Fibroblast of mammary gland (primary cell): ENCODE measurements around the gene TMEM266.

Experiments used
- DNase-seq: peaks from one replicate; pipeline ENCODE4 v3.0.0-alpha.2; 2010; ENCODE audit warnings: low read depth
- H3K4me3 ChIP-seq: 2 replicates; pipeline ENCODE4 v1.5.1; 2011; ENCODE audit warnings: low read depth, mild to moderate bottlenecking, low read length, moderate library complexity; ENCODE audit not compliant: control insufficient read depth
- CTCF ChIP-seq: conservative IDR thresholded peaks from 2 replicates; pipeline ENCODE4 v1.5.1; 2011; ENCODE audit warnings: low read depth, low read length, inconsistent platforms; ENCODE audit not compliant: control insufficient read depth, insufficient read depth

TMEM266 gene

GRCh38 chr15:76178296-76179000, 118.7 kb downstream of the TMEM266 start:
- no peak for TF ChIP-seq CTCF
- no peak for DNase-seq
- H3K4me3 ChIP-seq = no peak overlapping the region

DNA sequence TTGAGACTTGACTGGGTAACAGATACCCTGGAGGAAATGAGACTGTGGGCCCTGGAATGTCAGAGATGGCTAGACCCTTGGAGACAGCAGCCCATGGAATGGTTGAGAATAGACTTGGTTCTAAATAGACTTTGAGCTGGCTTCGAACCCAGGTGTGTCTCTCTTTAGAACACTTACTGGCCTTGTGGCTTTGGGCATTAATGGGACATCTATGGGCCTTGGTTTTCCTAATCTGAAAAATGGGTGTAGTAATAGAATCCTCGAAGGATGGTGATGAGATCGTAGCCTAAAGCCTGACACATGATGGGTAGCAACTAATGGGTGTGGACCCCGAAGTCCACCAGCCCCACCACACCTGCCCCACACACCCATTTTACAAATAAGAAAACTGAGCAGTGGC, 119.2 kb downstream of the TMEM266 start:
- no peak for TF ChIP-seq CTCF
- H3K4me3 ChIP-seq = no peak overlapping the region
- no peak for DNase-seq

DNA sequence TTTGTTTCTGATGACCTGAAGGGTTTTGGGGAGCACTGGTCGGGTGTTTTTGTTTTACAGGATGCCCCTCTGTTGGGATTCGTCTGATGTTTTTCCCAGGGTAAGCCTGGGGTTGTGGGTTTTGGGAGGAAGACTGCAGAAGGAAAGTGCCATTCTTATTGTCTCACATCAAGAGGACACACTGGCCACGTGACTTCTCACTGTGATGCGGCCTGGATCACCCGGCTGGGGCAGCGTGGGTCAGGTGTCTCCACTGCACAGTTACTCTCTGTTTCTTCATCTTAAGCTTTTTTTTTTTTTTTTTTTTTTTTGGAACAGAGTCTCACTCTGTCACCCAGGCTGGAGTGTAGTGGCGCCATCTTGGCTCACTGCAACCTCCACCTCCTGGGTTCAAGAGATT, 120.5 kb downstream of the TMEM266 start:
- no peak for TF ChIP-seq CTCF
- H3K4me3 ChIP-seq = no peak overlapping the region
- no peak for DNase-seq

GRCh38 chr15:76181705-76182107, 121.9 kb downstream of the TMEM266 start:
- TF ChIP-seq CTCF = no peak
- DNase-seq = no peak
- no peak overlapping the region for H3K4me3 ChIP-seq

DNA sequence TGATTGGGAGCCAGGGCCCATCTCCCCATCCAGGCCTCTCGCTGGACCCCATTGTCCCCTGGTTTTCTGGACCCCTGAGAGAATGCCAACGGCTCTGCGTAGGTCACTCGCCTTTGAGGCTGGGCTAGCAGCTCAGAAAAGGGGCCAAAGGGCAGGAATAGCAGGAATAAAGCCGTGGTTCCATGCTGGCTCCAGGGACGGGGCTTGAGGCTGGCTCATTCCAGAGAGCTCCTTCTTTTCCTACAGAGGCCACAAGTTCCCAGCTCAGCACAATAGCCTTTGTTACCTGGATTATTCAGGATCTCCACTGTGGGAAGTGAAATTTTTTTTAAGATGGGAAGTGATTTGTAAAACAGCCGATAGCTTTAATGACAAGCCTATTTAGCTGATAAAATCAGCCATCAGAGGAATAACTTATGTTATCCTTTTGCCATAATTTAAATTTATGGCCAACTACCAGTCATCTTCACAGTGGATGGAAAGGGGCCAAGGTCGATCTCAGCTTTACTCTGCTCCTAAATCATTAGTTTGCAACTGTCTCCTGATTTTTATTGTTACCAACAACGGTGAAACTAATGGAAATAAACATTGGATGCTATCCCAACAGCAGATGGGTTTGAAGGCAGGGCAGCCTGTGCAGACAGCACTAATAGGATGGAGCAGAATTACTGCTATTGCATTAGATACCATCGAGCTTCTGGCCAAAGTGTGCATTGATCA, 124.3 kb downstream of the TMEM266 start:
- TF ChIP-seq CTCF = no peak
- no peak for DNase-seq
- no peak overlapping the region for H3K4me3 ChIP-seq

DNA sequence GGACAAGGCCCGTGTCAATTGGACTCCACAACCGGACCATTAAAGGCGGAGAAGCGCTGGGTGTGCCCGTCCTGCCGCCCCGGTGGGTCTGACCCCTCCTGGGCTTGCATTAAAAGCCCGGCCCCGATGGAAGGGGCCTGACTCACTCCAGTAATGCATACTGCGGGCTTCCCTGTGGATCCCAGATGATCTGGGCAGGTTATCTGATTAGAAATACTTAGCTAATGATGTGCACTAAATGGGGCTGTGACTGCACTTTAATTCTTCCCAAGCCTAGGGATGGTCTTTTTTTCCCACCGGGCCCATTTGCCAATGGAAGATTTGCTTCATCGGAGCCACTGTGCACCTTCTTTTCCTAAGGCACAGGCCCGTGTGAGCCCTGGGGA, 124.9 kb downstream of the TMEM266 start:
- TF ChIP-seq CTCF = no peak
- DNase-seq = no peak
- no peak overlapping the region for H3K4me3 ChIP-seq
